IgD-negative memory B cell (primary cell): Measurements from ENCODE around the gene SPSB4. TPM values are rescaled to one million over a fixed set of nuclear protein-coding genes. Genes with fewer than 3 reads are reported as not detected.

ENCODE experiments used
- H3K27ac Mint-ChIP-seq, 3 donors: one replicate each; pipeline ENCODE4 v1.8.0; 2020 to 2022; ENCODE audit warnings: mild to moderate bottlenecking in 3 of 3, mixed read lengths in 3 of 3, moderate library complexity in 1 of 3
- H3K27me3 Mint-ChIP-seq: one replicate; pipeline ENCODE4 v1.8.0; 2021; ENCODE audit warnings: mixed read lengths
- H3K36me3 Mint-ChIP-seq: one replicate; pipeline ENCODE4 v1.8.0; 2020; ENCODE audit warnings: mild to moderate bottlenecking, mixed read lengths
- H3K4me1 Mint-ChIP-seq, 3 donors: one replicate each; pipeline ENCODE4 v1.8.0; 2020 to 2022; ENCODE audit warnings: mixed read lengths in 3 of 3, mild to moderate bottlenecking in 1 of 3
- H3K4me3 Mint-ChIP-seq, 4 donors: one replicate each; pipeline ENCODE4 v1.8.0; 2020 to 2022; ENCODE audit warnings: mild to moderate bottlenecking in 4 of 4, mixed read lengths in 4 of 4, moderate library complexity in 3 of 4
- H3K9me3 Mint-ChIP-seq, 3 donors: one replicate each; pipeline ENCODE4 v1.8.0; 2020 to 2021; ENCODE audit warnings: mixed read lengths in 3 of 3, mild to moderate bottlenecking in 1 of 3
- polyA plus RNA-seq: library from polyadenylated mRNA; unstranded; fragments of 300-500 nt; fragmentation: Illumina TruSeq; gene quantifications from one replicate; pipeline ENCODE4 v1.2.3, GENCODE V29; 2021

SPSB4 gene
- polyA plus RNA-seq, 1 donor from 2014 or later: not detected

GRCh38 chr3:141091426-141091825 is 40.3 kb downstream of the SPSB4 start:
- Mint-ChIP-seq H3K36me3 (peaks cover 2% of the 10 kb centered on the region), H3K27me3 (peaks cover 2% of the 10 kb centered on the region), H3K4me1 (peaks cover 0 to 3% (median 0%) of the 10 kb centered on the region in 3 donors), H3K4me3 (no peak overlapping the region), H3K9me3 (no peaks in the 10 kb centered on the region), H3K27ac (no peak overlapping the region)

GRCh38 chr3:141092663-141093062 is 41.5 kb downstream of the SPSB4 start:
- peaks cover 0 to 3% (median 0%) of the 10 kb centered on the region in 3 donors for H3K4me1 Mint-ChIP-seq
- peaks cover 2% of the 10 kb centered on the region for H3K36me3 Mint-ChIP-seq
- no peak overlapping the region for H3K27ac Mint-ChIP-seq
- H3K4me3 Mint-ChIP-seq: no peak overlapping the region
- no peaks in the 10 kb centered on the region for H3K9me3 Mint-ChIP-seq
- H3K27me3 Mint-ChIP-seq: peaks cover 2% of the 10 kb centered on the region

- Mint-ChIP-seq H3K27me3 (peaks cover 2% of the 10 kb centered on the region), H3K9me3 (no peaks in the 10 kb centered on the region), H3K27ac (no peak overlapping the region), H3K4me3 (no peak overlapping the region), H3K36me3 (peaks cover 2% of the 10 kb centered on the region), H3K4me1 (peaks cover 0 to 3% (median 0%) of the 10 kb centered on the region in 3 donors)
Observed at GRCh38 chr3:141093397-141093796, 42.2 kb downstream of the SPSB4 start.

- H3K36me3 Mint-ChIP-seq: peaks cover 6% of the 10 kb centered on the region
- peaks cover 0 to 3% (median 2%) of the 10 kb centered on the region in 3 donors for H3K9me3 Mint-ChIP-seq
- H3K27ac Mint-ChIP-seq: no peak overlapping the region
- H3K4me1 Mint-ChIP-seq: peaks cover 0 to 2% (median 0%) of the 10 kb centered on the region in 3 donors
- H3K27me3 Mint-ChIP-seq: no peaks in the 10 kb centered on the region
- no peak overlapping the region for H3K4me3 Mint-ChIP-seq
Observed at GRCh38 chr3:141093971-141094684, 43.0 kb downstream of the SPSB4 start.

GRCh38 chr3:141094790-141095545 is 43.8 kb downstream of the SPSB4 start:
- Mint-ChIP-seq H3K27me3 (no peaks in the 10 kb centered on the region), H3K4me3 (no peak overlapping the region), H3K4me1 (no peaks in the 10 kb centered on the region), H3K27ac (no peak overlapping the region), H3K36me3 (peaks cover 6% of the 10 kb centered on the region), H3K9me3 (peaks cover 1 to 3% (median 2%) of the 10 kb centered on the region in 3 donors)

GRCh38 chr3:141095546-141095937 is 44.4 kb downstream of the SPSB4 start:
- Mint-ChIP-seq H3K9me3 (peaks cover 1 to 3% (median 2%) of the 10 kb centered on the region in 3 donors), H3K4me1 (no peaks in the 10 kb centered on the region), H3K4me3 (no peak overlapping the region), H3K36me3 (peaks cover 6% of the 10 kb centered on the region), H3K27ac (no peak overlapping the region), H3K27me3 (no peaks in the 10 kb centered on the region)

GRCh38 chr3:141096164-141096563 is 45.0 kb downstream of the SPSB4 start:
- H3K27ac Mint-ChIP-seq: no peak overlapping the region
- H3K27me3 Mint-ChIP-seq: no peaks in the 10 kb centered on the region

GRCh38 chr3:141096981-141097380 is 45.8 kb downstream of the SPSB4 start:
- no peaks in the 10 kb centered on the region for H3K4me1 Mint-ChIP-seq
- H3K27me3 Mint-ChIP-seq: no peaks in the 10 kb centered on the region
- peaks cover 1 to 3% (median 2%) of the 10 kb centered on the region in 3 donors for H3K9me3 Mint-ChIP-seq
- no peak overlapping the region for H3K4me3 Mint-ChIP-seq
- H3K36me3 Mint-ChIP-seq: peaks cover 4% of the 10 kb centered on the region
- H3K27ac Mint-ChIP-seq: no peak overlapping the region

More at GRCh38 chr3:141096164-141096563, 45.0 kb downstream of the SPSB4 start:
- no peaks in the 10 kb centered on the region for H3K4me1 Mint-ChIP-seq
- peaks cover 4% of the 10 kb centered on the region for H3K36me3 Mint-ChIP-seq
- H3K9me3 Mint-ChIP-seq: peaks cover 1 to 3% (median 2%) of the 10 kb centered on the region in 3 donors
- no peak overlapping the region for H3K4me3 Mint-ChIP-seq

- Mint-ChIP-seq H3K36me3 (peaks cover 4% of the 10 kb centered on the region), H3K4me3 (no peak overlapping the region)
Observed at GRCh38 chr3:141100112-141100511, 49.0 kb downstream of the SPSB4 start.

GRCh38 chr3:141100531-141101320 is 49.6 kb downstream of the SPSB4 start:
- Mint-ChIP-seq H3K36me3 (peaks cover 4% of the 10 kb centered on the region), H3K9me3 (peaks cover 1 to 3% (median 2%) of the 10 kb centered on the region in 3 donors), H3K4me3 (no peak overlapping the region), H3K27ac (no peak overlapping the region), H3K4me1 (peaks cover 0 to 2% (median under 1%) of the 10 kb centered on the region in 3 donors), H3K27me3 (peaks cover 3% of the 10 kb centered on the region)

More at GRCh38 chr3:141100112-141100511, 49.0 kb downstream of the SPSB4 start:
- H3K9me3 Mint-ChIP-seq: peaks cover 1 to 3% (median 2%) of the 10 kb centered on the region in 3 donors
- no peak overlapping the region for H3K27ac Mint-ChIP-seq
- no peaks in the 10 kb centered on the region for H3K4me1 Mint-ChIP-seq
- peaks cover 3% of the 10 kb centered on the region for H3K27me3 Mint-ChIP-seq

GRCh38 chr3:141102372-141102771 is 51.2 kb downstream of the SPSB4 start:
- H3K4me1 Mint-ChIP-seq: peaks cover 0 to 4% (median 2%) of the 10 kb centered on the region in 3 donors
- peaks cover 3% of the 10 kb centered on the region for H3K27me3 Mint-ChIP-seq
- peaks cover 4% of the 10 kb centered on the region for H3K36me3 Mint-ChIP-seq
- no peak overlapping the region for H3K4me3 Mint-ChIP-seq
- H3K27ac Mint-ChIP-seq: no peak overlapping the region
- peaks cover 1 to 3% (median 2%) of the 10 kb centered on the region in 3 donors for H3K9me3 Mint-ChIP-seq

GRCh38 chr3:141103067-141103466 is 51.9 kb downstream of the SPSB4 start:
- Mint-ChIP-seq H3K27me3 (peaks cover 3% of the 10 kb centered on the region), H3K4me3 (no peak overlapping the region), H3K36me3 (peaks cover 4% of the 10 kb centered on the region), H3K4me1 (peaks cover 0 to 4% (median 2%) of the 10 kb centered on the region in 3 donors), H3K9me3 (peaks cover 1 to 3% (median 2%) of the 10 kb centered on the region in 3 donors), H3K27ac (no peak overlapping the region)

GRCh38 chr3:141103503-141103902 is 52.4 kb downstream of the SPSB4 start:
- H3K27ac Mint-ChIP-seq: no peak overlapping the region
- no peak overlapping the region for H3K4me3 Mint-ChIP-seq
- H3K36me3 Mint-ChIP-seq: peaks cover 2% of the 10 kb centered on the region
- peaks cover 0 to 4% (median 2%) of the 10 kb centered on the region in 3 donors for H3K4me1 Mint-ChIP-seq
- H3K9me3 Mint-ChIP-seq: peaks cover 1 to 3% (median 2%) of the 10 kb centered on the region in 3 donors
- peaks cover 3% of the 10 kb centered on the region for H3K27me3 Mint-ChIP-seq

- Mint-ChIP-seq H3K27ac (no peak overlapping the region), H3K27me3 (peaks cover 3% of the 10 kb centered on the region), H3K4me3 (no peak overlapping the region), H3K9me3 (peaks cover 0 to 1% (median 0%) of the 10 kb centered on the region in 3 donors), H3K36me3 (no peaks in the 10 kb centered on the region), H3K4me1 (peaks cover 0 to 4% (median 2%) of the 10 kb centered on the region in 3 donors)
Observed at GRCh38 chr3:141104151-141104821, 53.1 kb downstream of the SPSB4 start.
